ENCODE results near the gene UNKL. TPM values are rescaled to one million over a fixed set of nuclear protein-coding genes. Genes with fewer than 3 reads are reported as not detected.

Gene UNKL
- total RNA-seq, 1 donor from 2014 or later = 144 TPM

DNA sequence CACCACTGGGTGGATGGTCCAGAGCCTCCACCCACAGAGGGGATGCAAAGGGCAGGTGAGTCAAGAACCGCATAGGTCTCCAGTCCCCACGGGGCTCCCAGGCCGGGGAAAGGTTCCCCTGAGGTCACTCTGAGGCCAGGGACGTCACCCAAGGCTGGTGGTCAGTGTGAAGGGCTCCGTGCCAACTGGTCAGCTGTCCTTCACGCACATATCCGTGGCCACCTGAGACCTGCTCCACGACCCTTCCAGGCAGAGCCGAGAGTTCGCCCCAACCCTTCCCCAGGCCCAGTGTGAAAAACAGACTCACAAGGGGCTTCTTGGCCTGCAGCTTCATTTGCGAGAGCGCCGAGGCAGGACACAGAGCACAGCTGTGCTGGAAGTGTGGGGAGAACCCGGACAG, 65.6 kb downstream of the UNKL start:
- intact Hi-C loops (cut with DNase I) = no loop called here
- Histone ChIP-seq H3K27me3 (no peaks in the 10 kb centered on the region), H3K27ac (no peak overlapping the region), H3K4me3 (no peak overlapping the region), H3K4me1 (peaks cover 9 to 16% of the 10 kb centered on the region in 2 donors), H3K9me3 (no peaks in the 10 kb centered on the region), H3K36me3 (peaks cover 11 to 27% of the 10 kb centered on the region in 2 donors)
- TF ChIP-seq, protein P1, sequence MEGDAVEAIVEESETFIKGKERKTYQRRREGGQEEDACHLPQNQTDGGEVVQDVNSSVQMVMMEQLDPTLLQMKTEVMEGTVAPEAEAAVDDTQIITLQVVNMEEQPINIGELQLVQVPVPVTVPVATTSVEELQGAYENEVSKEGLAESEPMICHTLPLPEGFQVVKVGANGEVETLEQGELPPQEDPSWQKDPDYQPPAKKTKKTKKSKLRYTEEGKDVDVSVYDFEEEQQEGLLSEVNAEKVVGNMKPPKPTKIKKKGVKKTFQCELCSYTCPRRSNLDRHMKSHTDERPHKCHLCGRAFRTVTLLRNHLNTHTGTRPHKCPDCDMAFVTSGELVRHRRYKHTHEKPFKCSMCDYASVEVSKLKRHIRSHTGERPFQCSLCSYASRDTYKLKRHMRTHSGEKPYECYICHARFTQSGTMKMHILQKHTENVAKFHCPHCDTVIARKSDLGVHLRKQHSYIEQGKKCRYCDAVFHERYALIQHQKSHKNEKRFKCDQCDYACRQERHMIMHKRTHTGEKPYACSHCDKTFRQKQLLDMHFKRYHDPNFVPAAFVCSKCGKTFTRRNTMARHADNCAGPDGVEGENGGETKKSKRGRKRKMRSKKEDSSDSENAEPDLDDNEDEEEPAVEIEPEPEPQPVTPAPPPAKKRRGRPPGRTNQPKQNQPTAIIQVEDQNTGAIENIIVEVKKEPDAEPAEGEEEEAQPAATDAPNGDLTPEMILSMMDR (IDR thresholded peaks at IDR 0.05) = no peak
- DNase-seq (ENCODE audit: low spot score in 2 of 2) = no peak

- Histone ChIP-seq H3K4me1 (peaks cover 9 to 16% of the 10 kb centered on the region in 2 donors), H3K4me3 (no peak overlapping the region), H3K36me3 (peaks cover 11 to 27% of the 10 kb centered on the region in 2 donors), H3K27ac (no peak overlapping the region), H3K27me3 (no peaks in the 10 kb centered on the region), H3K9me3 (no peaks in the 10 kb centered on the region)
- intact Hi-C loops (cut with DNase I) = no loop called here
- TF ChIP-seq, protein P1 (IDR thresholded peaks at IDR 0.05) = no peak
- no peak for DNase-seq (ENCODE audit: low spot score in 2 of 2)
Measured at GRCh38 chr16:1348441-1348840, 66.1 kb downstream of the UNKL start.

DNA sequence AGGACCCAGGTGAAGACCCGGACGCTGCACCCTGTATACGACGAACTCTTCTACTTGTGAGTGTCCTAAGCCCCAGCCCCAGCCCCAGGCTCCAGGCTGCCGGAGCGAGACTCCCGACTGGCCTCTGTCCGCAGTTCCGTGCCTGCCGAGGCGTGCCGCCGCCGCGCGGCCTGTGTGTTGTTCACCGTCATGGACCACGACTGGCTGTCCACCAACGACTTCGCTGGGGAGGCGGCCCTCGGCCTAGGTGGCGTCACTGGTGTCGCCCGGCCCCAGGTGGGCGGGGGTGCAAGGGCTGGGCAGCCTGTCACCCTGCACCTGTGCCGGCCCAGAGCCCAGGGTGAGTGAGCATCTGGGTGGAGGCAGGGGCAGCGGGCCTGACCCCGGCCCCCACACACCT, 66.5 kb downstream of the UNKL start:
- Histone ChIP-seq H3K9me3 (no peaks in the 10 kb centered on the region), H3K4me3 (no peak overlapping the region), H3K27me3 (no peaks in the 10 kb centered on the region), H3K36me3 (peaks cover 11 to 27% of the 10 kb centered on the region in 2 donors), H3K4me1 (peaks cover 9 to 13% of the 10 kb centered on the region in 2 donors), H3K27ac (no peak overlapping the region)
- TF ChIP-seq, protein P1 (IDR thresholded peaks at IDR 0.05) = no peak
- intact Hi-C loops (cut with DNase I) = no loop called here
- no peak for DNase-seq (ENCODE audit: low spot score in 2 of 2)

DNA sequence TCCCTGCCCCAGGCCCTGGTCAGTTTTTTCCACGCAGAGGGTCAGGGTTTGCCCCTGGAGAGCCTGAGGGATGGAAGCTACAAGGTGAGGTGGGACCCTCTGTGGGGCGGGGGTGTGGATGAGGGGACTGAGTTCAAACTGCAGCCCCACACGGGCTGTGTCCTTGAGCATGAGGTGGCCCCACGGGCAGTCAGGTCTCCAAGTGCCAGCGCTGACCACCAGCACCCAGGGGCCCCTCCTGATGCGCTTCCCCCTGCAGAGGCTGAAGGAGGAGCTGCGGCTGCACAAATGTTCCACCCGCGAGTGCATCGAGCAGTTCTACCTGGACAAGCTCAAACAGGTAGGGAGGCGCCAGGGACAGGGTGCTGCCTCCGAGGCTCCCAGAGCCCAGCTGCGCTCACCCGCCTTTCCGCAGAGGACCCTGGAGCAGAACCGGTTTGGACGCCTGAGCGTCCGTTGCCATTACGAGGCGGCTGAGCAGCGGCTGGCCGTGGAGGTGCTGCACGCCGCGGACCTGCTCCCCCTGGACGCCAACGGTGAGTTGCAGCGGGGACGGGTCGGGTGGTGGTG, 67.1 kb downstream of the UNKL start:
- H3K27me3 ChIP-seq = no peaks in the 10 kb centered on the region
- intact Hi-C loops (cut with DNase I) = no loop called here
- H3K4me3 ChIP-seq = no peak overlapping the region
- peaks cover 5 to 13% of the 10 kb centered on the region in 2 donors for H3K4me1 ChIP-seq
- H3K9me3 ChIP-seq = no peaks in the 10 kb centered on the region
- TF ChIP-seq, protein P1 (IDR thresholded peaks at IDR 0.05) = no peak
- no peak overlapping the region for H3K27ac ChIP-seq
- H3K36me3 ChIP-seq = peaks cover 11 to 27% of the 10 kb centered on the region in 2 donors
- DNase-seq (ENCODE audit: low spot score in 2 of 2) = no peak

DNA sequence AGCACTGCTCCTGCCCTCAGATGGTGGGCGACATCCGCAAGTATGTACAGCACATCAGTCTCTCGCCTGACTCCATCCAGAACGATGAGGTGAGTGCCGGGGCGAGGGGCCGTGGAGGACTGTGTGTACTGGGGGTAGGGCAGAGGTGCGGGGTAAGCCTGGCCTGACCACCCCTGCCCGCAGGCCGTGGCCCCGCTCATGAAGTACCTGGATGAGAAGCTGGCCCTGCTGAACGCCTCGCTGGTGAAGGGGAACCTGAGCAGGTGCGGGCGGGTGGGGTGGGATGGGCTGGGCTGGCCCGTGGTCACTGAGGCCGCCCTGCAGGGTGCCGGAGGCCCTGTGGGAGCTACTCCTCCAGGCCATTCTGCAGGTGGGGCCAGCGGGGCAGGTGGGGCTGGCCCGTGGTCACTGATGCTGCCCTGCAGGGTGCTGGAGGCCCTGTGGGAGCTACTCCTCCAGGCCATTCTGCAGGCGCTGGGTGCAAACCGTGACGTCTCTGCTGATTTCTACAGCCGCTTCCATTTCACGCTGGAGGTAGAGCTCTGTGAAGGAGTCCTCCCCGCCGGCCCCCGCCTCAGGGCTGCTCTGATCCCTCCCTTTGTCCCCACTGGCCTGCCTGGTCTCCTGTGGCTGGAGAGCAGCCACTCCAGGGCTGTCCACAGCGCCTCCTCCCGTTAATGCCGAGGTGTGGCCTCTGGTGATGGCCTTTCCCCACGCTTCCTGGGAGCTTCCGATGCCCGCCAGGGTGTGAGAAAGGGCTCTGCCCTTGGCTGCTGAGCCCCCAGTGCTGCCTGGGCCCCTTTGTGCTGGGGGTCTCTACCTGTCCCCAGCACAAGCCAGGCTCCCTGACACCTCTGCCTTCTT, 67.8 kb downstream of the UNKL start:
- Histone ChIP-seq H3K36me3 (peaks cover 11 to 27% of the 10 kb centered on the region in 2 donors), H3K4me3 (no peak overlapping the region), H3K27ac (no peak overlapping the region), H3K9me3 (no peaks in the 10 kb centered on the region), H3K4me1 (peaks cover 5 to 15% of the 10 kb centered on the region in 2 donors), H3K27me3 (no peaks in the 10 kb centered on the region)
- TF ChIP-seq, protein P1 (IDR thresholded peaks at IDR 0.05) = no peak
- intact Hi-C loops (cut with DNase I) = no loop called here
- no peak for DNase-seq (ENCODE audit: low spot score in 2 of 2)

All from ascending aorta (tissue), 2 donors.